ENCODE measurements around the gene ABCD1.

ABCD1 gene

DNA sequence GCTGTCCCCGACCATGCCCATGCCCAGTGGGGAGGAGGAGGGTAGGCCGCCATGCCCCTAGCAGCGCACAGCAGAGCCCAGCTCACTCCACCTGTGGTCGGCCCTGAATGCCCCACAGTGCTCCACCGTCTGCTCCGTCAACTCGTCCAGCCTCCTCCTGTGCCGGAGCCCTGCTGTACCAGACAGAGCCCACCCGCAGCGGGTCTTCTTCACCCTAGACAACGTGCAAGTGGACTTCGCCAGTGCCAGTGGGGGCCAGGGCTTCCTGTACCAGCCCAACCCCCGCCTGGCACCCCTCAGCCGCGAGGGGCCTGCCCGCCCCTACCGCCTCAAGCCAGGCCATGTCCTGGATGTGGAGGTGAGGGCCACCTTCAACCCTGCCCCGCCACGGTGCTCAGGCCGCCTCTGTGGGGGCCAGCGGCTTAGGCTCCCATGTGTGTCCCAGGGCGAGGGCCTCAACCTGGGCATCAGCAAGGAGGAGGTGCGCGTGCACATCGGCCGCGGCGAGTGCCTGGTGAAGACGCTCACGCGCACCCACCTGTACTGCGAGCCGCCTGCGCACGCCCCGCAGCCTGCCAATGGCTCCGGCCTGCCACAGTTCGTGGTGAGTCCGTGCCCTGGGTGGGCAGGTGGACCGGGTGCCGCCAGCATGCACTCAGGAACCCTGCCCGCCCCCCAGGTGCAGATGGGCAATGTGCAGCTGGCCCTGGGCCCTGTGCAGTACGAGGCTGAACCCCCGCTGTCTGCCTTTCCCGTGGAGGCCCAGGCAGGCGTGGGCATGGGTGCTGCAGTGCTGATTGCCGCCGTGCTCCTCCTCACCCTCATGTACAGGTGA, 49.3 kb downstream of the ABCD1 start:
- no peak for DNase-seq (ENCODE audit: low read depth in 3 of 3)

DNA sequence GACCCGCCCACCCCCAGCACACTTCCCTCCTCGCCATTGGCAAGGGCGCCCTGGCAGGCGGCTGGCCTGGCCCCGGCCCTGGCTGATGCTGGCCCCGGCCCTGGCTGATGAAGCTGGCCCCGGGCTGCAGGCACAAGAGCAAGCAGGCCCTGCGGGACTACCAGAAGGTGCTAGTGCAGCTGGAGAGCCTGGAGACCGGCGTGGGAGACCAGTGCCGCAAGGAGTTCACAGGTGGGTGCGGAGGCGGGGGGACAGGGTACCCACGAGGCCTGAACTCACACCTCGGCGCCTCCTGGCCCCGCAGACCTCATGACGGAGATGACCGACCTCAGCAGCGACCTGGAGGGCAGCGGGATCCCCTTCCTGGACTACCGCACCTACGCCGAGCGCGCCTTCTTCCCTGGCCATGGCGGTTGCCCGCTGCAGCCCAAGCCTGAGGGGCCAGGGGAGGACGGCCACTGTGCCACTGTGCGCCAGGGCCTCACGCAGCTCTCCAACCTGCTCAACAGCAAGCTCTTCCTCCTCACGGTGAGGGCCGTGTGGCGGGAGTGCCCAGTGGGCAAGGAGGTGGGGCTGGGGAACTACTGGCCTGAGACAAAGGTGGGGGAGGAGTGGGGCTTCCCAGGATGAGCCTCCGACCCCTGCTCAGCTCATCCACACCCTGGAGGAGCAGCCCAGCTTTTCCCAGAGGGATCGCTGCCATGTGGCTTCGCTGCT, 50.1 kb downstream of the ABCD1 start:
- no peak for DNase-seq (ENCODE audit: low read depth in 3 of 3)

DNA sequence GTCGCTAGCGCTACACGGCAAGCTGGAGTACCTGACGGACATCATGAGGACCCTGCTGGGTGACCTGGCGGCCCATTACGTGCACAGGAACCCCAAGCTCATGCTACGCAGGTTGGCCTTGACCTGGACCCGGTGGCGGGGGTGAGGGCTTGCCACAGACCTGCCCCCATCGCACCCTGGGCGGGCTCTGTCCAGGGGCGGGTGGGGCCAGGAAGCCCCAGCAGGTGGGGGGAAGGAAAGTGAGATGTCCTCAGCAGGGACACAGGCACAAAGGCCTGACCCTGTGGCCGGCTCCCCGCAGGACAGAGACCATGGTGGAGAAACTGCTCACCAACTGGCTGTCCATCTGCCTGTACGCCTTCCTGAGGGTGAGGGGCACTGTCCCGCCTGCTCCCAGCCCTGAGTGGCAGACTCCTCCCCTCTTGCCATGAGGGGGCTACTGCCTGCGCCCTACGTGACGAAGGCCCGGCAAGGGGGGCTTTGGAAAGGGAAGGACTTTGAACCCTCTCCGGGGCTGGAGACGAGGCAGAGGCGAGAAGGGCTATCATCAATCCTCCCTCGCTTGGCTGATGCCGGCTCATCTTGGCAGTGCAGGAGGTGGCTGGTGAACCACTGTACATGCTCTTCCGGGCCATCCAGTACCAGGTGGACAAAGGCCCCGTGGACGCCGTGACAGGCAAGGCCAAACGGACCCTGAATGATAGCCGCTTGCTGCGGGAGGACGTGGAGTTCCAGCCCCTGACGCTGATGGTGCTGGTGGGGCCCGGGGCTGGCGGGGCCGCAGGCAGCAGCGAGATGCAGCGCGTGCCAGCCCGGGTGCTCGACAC, 50.9 kb downstream of the ABCD1 start:
- DNase-seq (ENCODE audit: low read depth in 3 of 3), result no peak

DNA sequence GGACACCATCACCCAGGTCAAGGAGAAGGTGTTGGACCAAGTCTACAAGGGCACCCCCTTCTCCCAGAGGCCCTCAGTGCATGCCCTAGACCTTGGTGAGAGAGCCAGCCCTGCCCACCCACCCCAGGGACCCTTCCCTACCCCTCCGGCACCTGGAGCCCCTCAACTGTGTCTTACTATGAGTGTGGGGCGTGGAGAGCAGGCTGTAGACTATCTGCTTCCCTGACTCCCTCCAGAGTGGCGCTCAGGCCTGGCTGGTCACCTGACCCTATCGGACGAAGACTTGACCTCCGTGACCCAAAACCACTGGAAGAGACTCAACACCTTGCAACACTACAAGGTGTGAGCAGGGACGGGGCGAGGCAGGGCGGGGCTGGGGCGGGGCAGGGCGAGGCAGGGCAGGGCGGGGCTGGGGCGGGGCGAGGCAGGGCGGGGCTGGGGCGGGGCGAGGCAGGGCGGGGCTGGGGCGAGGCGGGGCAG, 51.5 kb downstream of the ABCD1 start:
- DNase-seq (ENCODE audit: low read depth in 3 of 3), result no peak

DNA sequence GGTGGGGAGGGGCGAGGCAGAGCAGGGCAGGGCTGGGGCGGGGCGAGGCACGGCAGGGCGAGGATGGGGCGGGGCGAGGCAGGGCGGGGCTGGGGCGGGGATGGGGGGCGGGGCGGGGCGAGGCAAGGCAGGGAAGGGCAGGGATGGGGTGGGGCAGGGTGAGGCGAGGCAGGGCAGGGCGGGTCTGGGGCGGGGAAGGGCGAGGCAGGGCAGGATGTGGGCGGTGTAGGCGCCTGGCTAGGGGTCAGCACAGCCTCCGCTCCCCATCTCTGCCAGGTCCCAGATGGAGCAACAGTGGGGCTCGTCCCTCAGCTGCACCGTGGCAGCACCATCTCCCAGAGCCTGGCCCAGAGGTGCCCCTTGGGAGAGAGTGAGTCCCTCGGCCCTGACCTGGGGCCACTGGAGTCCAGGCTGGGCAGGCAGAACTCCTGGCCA, 52.0 kb downstream of the ABCD1 start:
- DNase-seq (ENCODE audit: low read depth in 3 of 3), result no peak

DNA sequence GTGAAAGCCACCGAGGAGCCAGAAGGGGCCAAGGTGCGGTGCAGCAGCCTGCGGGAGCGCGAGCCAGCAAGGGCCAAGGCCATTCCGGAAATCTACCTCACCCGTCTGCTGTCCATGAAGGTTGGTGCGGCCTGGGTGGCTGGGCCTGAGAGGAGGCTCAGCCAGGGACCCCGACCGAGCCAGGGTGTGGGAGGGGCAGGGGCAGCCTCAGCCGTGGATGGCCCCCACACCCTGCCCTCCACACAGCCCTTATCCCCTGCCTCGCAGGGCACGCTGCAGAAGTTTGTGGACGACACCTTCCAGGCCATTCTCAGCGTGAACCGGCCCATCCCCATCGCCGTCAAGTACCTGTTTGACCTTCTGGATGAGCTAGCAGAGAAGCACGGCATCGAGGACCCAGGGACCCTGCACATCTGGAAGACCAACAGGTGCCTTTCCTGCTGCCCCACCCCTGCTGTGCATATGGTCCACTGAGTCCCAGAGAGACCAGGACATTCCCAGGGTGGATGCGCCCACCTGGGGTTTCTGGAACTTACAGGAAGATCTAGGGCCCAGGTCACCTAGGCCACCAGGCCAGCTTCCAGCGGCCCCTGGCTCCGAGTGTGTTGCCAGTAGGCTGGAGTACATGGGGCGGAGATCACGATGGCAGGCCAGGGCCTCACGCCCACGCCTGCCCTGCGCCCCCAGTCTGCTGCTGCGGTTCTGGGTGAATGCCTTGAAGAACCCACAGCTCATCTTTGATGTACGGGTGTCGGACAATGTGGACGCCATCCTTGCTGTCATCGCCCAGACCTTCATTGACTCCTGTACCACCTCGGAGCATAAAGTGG, 52.8 kb downstream of the ABCD1 start:
- DNase-seq (ENCODE audit: low read depth in 3 of 3), result no peak

DNA sequence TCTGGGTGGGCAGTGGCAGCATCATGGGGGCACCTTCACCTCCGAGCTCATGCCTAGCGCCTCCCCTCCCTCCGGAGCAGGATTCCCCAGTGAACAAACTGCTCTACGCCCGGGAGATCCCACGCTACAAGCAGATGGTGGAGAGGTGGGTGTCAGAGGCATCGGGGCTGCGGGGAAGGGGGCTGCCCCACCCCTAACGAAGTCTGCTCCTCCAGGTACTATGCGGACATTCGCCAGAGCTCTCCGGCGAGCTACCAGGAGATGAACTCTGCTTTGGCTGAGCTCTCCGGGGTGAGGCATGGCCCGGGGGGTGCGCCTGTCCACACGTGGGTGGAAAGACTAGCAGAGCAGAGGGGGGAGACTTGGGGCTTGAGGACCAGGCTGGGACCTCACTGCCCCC, 53.5 kb downstream of the ABCD1 start:
- no peak for DNase-seq (ENCODE audit: low read depth in 3 of 3)

DNA sequence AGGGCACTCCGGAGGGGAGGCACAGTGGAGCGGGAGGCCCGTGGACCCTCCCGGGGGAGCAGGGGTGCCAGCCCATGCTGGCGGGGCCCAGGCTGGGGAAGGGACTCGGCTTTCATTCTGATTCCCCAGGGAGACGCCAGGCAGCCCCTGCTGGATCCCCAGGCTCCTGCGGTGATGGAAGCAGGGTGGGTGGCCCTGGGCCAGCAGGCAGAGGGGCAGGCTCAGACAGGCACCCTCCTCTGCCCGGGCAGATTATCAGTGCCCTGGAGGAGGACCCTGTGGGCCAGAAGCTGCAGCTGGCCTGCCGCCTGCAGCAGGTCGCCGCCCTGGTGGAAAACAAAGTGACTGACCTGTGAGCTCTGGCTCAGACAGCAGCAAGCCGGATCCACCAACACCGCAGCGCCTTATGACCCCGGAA, 54.0 kb downstream of the ABCD1 start:
- DNase-seq (ENCODE audit: low read depth in 3 of 3), result no peak

DNA sequence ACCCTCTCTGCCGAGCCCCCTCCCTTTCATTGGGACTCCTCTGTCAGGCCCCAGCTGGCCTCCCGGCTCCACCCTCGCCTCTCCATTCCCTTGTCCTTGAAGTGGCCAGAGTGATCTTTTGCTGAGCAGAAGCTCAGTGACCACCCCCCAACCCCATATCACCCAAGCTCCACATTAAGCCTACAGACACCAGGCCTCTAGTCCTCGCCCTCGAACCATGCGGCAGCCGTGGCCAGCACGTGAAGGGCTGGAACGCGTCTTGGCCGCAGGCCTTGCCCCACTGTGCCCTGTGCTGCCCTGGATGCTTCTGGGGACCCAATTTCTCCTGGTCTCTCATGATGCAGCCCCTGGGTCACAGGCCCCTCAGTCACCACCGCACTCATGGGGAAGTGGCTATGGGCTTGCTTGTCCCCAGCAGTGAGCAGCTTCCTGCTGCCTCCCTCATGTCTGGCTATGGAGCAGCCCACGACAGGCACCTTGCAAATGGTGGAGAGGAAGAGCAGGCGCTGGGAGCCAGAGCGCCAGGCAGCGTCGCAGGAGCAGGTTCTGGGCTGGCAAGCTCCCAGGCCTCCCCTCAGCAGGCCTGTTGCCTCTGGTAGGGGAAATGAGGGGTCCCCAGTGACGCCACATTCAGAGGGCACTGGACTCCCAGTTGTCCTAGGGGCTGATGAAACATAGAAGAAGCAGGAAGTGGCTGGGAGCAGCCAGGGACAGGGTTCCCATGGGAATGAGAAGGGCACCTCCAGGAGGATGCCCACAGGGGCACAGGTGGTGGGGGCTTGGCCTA, 55.4 kb downstream of the ABCD1 start:
- no peak for DNase-seq (ENCODE audit: low read depth in 3 of 3)

DNA sequence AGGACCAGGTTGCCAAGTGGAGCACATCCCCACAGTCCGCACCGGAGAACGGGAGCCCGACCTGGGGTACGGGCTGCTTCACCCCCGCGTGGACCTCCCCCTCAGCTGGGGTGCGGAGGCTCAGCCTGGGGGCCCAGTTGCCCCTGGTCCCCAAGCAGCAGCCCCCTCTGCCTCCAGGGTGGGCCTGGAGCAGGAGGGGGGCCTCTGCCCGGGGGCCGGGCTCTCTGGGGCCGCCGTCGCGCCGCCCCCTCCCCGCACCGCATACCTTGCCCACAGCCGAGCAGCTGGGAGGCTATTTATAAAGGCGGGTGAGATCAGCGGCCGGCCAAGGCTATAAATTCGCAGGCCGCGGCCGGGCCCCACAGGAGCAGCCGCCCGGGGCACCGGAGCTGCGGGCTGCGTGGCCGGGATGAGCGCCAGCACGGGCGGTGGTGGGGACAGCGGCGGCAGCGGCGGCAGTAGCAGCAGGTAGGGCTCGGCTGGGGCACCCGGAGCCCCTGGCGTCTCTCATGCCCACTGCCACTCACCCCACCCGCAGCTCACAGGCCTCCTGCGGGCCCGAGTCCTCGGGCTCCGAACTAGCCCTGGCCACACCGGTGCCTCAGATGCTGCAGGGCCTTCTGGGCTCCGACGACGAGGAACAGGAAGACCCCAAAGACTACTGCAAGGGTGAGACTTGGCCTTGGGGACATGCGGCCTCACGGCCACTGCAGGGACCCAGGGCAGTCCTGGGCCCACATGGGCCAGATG, 56.2 kb downstream of the ABCD1 start, which contains the start of gene SRPK3:
TSS of gene SRPK3 (plus strand) at position 364 of the 750 bp plus-strand sequence. CDS start at position 410, 46 bp downstream.
- DNase-seq (ENCODE audit: low read depth in 3 of 3), result no peak

DNA sequence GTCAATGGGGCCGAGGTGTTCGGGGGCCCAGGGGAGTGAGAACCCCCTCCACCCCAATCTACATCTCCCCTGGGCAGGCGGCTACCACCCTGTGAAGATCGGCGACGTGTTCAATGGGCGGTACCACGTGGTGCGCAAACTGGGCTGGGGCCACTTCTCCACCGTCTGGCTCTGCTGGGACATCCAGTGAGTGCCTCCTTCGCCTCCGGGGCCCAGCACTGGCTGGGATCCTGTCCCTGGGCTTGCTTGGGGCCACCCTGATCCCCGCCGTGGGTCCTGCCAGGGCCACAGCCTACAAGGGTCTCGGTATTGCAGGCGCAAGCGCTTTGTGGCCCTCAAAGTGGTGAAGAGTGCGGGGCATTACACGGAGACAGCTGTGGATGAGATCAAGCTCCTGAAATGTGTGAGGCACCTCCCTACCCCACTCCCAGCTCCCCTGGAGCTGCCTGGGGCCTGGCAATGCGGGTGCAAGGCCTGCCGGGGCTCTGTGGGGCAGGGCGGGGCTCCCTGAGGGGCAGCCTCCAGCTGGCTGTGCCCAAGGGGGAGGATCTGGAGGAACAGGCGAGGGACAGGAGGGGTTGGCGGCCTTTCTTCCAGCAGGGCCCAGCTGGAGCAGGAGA, 56.9 kb downstream of the ABCD1 start:
- DNase-seq (ENCODE audit: low read depth in 3 of 3), result no peak

DNA sequence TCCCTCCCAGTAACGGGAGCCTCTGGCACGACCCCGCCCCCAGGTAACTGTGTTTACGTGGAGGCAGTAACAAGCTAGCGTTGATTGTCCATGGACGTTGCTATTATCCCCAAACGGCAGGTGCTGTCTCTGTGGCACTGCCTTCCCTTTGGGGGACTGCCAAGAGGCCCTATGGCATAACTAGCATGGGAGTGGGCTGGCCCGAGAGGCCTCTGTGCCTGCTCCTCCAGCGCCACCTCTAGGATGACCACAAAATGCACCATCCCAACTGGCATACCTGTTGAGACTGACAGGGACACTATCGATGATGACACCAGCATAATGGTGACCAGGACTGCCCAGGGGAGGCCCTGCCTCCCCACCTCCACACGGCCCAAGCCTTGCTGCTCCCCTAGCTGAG, 57.7 kb downstream of the ABCD1 start:
- DNase-seq (ENCODE audit: low read depth in 3 of 3), result no peak

DNA sequence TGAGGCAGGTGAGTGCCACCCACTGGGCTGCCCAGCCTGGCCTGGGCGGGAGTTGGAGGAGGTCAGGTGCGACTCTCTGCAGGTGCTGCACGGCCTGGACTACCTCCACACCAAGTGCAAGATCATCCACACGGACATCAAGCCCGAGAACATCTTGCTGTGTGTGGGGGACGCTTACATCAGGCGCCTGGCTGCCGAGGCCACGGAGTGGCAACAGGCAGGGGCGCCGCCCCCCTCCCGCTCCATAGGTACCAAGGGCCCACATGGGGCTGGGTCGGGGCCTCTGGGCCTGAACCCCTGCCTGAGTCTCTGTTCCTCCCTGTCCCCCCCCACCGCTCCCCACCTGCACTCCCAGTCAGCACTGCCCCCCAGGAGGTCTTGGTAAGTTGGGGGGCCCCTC, 58.2 kb downstream of the ABCD1 start:
- no peak for DNase-seq (ENCODE audit: low read depth in 3 of 3)

DNA sequence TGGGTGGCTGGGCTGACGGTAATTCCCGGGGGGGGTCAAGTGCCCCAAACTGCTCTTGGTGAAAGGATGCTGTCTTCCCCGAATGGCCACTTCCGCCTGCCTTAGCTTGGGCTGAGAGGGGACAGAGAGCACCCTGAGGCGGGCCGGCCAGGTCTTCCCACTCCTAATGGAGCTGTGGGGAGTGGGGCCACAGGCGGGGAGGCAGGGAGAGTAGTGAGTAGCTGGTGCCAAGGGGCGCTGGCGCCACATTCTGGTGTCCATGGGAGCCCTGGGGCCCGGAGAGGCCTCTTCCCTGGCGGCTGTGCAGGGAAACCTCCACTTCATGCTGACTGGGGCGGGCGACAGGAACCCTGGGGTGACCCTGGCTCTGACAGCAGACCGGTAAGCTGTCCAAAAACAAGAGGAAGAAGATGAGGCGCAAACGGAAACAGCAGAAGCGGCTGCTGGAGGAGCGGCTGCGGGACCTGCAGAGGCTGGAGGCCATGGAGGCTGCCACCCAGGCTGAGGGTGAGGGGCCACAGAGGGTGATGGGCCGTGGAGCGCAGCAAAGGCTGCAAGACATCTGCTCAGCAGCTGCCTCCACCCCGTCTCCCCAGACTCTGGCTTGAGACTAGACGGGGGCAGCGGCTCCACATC, 58.8 kb downstream of the ABCD1 start:
- DNase-seq (ENCODE audit: low read depth in 3 of 3), result no peak

DNA sequence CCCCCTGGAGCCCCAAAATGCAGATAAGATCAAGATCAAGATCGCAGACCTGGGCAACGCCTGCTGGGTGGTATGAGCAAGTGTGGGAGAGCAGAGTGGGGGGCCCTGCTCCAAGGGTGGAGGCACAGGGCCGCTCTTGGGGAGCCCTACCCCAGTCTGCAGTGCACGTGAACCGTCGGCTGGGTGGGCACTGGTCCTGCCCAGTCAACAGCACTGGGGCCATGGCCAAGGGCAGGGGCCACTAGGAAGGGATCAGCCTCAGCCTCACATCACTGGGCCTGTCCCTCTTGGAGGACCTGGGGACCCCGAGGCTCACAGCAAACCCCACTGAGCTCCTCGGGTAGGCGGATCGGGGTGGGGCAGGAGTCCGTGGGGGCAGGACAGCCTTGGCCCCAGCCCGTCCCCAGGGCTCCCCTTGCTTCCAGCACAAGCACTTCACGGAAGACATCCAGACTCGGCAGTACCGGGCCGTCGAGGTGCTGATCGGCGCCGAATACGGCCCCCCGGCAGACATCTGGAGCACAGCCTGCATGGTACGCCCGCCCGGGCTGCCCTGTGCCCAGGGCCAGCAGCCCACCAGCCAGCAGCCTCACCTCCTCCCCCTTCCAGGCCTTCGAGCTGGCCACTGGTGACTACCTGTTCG, 59.8 kb downstream of the ABCD1 start:
- DNase-seq (ENCODE audit: low read depth in 3 of 3), result no peak

DNA sequence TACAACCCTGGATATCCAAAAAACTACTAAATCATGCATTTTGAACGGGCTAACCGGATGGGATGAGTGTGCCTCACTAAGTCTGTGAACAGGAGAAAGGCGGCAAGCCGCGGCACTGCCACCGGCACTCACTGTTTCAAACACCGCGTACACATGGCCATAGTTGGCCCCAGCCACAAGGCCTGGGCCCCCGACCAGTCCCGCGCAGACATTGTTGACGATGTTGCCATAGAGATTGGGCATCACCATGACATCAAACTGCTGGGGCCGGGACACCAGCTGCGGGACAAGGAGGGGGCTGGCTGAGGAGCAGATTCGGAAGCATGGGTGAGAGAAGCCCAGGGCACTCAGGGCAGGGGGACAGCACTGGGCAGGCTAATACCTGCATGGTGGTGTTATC, 62.0 kb downstream of the ABCD1 start:
- DNase-seq (ENCODE audit: low read depth in 3 of 3), result no peak

DNA sequence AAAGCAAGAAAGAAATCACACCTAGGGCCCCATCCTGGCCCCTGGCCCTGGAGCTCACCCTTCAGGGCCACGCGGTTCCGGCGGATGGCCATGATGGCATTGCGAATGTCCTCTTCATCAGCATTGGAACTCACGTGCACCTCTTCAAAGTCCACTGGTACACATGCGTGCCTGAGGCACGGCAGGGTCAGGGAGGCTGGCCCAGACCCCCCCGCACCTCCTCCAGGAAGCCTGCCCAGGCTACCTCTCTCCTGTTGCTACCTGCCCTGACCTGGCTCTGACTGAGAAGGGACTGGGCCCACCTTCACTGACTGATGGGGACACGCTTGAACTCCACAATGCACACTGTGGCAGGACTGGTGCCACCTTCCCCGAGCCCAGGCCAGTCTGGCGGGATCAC, 65.0 kb downstream of the ABCD1 start:
- no peak for DNase-seq (ENCODE audit: low read depth in 3 of 3)
